GM12865 (cell line): ENCODE results near the gene MYADML2.

Experiments used
- DNase-seq: peaks from one replicate; pipeline ENCODE4 v3.0.0; 2010; ENCODE audit warnings: low read depth
- H3K4me3 ChIP-seq: 2 replicates; pipeline ENCODE4 v1.5.1; 2011; ENCODE audit warnings: mild to moderate bottlenecking, low read depth, low read length, control low read depth
- CTCF ChIP-seq: IDR thresholded peaks from 2 replicates; pipeline ENCODE4 v1.5.1; 2011; ENCODE audit warnings: low read length, control low read depth, low read depth, inconsistent platforms; ENCODE audit not compliant: insufficient read depth; ENCODE audit errors: missing control alignments

MYADML2 gene

GRCh38 chr17:81924557-81925532 lies 22.2 kb downstream of the MYADML2 start:
- no peak for DNase-seq
- TF ChIP-seq CTCF = no peak
- no peak overlapping the region for H3K4me3 ChIP-seq

- DNase-seq = no peak
- H3K4me3 ChIP-seq = no peak overlapping the region
These were observed 23.5 kb downstream of the MYADML2 start for GRCh38 chr17:81923302-81924260.

GRCh38 chr17:81922566-81923301 lies 24.3 kb downstream of the MYADML2 start:
- no peak for TF ChIP-seq CTCF
- DNase-seq = no peak
- no peak overlapping the region for H3K4me3 ChIP-seq

More at GRCh38 chr17:81923302-81924260, 23.5 kb downstream of the MYADML2 start:
- TF ChIP-seq CTCF = no peak

GRCh38 chr17:81921996-81922565 lies 25.0 kb downstream of the MYADML2 start:
- no peak for DNase-seq
- TF ChIP-seq CTCF = no peak
- no peak overlapping the region for H3K4me3 ChIP-seq

- no peak overlapping the region for H3K4me3 ChIP-seq
- DNase-seq = no peak
- no peak for TF ChIP-seq CTCF
These were observed 25.5 kb downstream of the MYADML2 start for GRCh38 chr17:81921537-81921862.
